HFFc6 (cell line): Measurements from ENCODE around the gene SSU72. TPM values are rescaled to one million over a fixed set of nuclear protein-coding genes. Genes with fewer than 3 reads are reported as not detected.

ENCODE experiments used
- DNase-seq: peaks from one replicate; pipeline ENCODE4 v3.0.0-alpha.2; 2018
- H3K27ac Mint-ChIP-seq: 2 replicates; pipeline ENCODE4 v1.8.0; 2020; ENCODE audit warnings: mild to moderate bottlenecking, mixed read lengths
- H3K27me3 Mint-ChIP-seq: 2 replicates; pipeline ENCODE4 v1.8.0; 2021; ENCODE audit warnings: mild to moderate bottlenecking, moderate library complexity, mixed read lengths; ENCODE audit not compliant: insufficient read depth
- H3K36me3 Mint-ChIP-seq: 2 replicates; pipeline ENCODE4 v1.8.0; 2021; ENCODE audit warnings: low read depth, mixed read lengths
- H3K4me1 Mint-ChIP-seq: 2 replicates; pipeline ENCODE4 v1.8.0; 2020; ENCODE audit warnings: low read depth, mixed read lengths
- H3K4me3 Mint-ChIP-seq: 2 replicates; pipeline ENCODE4 v1.8.0; 2020; ENCODE audit warnings: mild to moderate bottlenecking, moderate library complexity, mixed read lengths
- H3K9me3 Mint-ChIP-seq: 2 replicates; pipeline ENCODE4 v1.8.0; 2020; ENCODE audit warnings: mild to moderate bottlenecking, mixed read lengths
- total RNA-seq, 6 experiments: library from RNA; stranded (reverse); fragmentation: NEBNext Ultra II Directional; extraction: Animal tissue kit (Norgen Biotek cat#: 25700); gene quantifications; 2 replicates in 1 of 6; 3 replicates in 5 of 6; pipeline ENCODE4 v1.2.3, GENCODE V29; 2021
- TF ChIP-seq, protein P1 (sequence below): fragments of 200-600 bp; sonication (generic); IDR thresholded peaks from 2 replicates; pipeline ENCODE4 v1.5.0; 2021; ENCODE audit warnings: antibody characterized with exemption, mild to moderate bottlenecking

SSU72 gene
- total RNA-seq, 6 experiments from 2014 or later, result 132 to 156 (median 137) TPM

DNA sequence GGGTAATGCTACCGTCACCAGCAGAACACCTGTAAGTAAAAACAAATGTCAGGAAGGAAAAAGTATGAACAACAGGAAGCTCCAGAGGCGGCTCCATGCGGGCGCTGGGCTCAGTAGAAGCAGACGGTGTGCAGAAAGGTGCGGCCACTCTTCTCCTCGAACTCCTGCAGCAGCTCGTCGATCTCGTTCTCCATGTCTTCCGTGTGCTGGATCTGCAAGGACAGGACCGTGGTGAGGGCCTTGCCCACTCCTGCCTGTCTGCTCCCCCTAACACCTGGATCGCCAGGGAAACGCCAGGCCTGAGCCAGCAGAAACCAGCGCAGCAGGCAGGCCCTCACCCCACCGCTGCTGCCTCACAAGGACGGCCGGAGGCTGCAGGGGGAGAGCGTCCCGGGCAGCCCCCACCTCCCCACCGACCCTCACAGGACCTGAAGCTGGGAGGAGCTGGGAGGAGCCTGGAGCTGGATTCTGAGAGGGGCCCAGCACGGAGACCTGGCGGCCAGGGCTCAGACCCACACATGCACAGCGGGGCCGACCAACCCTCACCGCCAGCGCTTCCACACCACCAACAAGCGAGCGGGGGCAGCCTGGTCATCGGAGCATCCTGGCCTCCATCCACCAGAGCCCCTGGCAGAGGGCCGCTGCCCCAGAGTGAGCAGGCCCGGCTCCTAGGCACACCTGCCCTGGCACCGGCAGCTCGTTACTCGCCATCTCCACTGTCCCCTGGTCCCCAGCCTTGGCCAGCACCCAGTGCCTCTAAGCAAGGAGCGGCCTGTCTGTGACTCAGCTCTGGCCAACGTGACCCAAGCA, 32.5 kb downstream of the SSU72 start:
- DNase-seq, result no peak
- Mint-ChIP-seq H3K27ac (no peak overlapping the region), H3K9me3 (no peaks in the 10 kb centered on the region), H3K4me3 (peak overlapping the region; percentile 53; the same call in 1 of the 2 replicates), H3K4me1 (peaks cover 5% of the 10 kb centered on the region; the same call in 1 of the 2 replicates), H3K27me3 (peaks cover 5% of the 10 kb centered on the region; the same call in 1 of the 2 replicates), H3K36me3 (peaks cover 11% of the 10 kb centered on the region; the same call in 1 of the 2 replicates)
- TF ChIP-seq, protein P1, sequence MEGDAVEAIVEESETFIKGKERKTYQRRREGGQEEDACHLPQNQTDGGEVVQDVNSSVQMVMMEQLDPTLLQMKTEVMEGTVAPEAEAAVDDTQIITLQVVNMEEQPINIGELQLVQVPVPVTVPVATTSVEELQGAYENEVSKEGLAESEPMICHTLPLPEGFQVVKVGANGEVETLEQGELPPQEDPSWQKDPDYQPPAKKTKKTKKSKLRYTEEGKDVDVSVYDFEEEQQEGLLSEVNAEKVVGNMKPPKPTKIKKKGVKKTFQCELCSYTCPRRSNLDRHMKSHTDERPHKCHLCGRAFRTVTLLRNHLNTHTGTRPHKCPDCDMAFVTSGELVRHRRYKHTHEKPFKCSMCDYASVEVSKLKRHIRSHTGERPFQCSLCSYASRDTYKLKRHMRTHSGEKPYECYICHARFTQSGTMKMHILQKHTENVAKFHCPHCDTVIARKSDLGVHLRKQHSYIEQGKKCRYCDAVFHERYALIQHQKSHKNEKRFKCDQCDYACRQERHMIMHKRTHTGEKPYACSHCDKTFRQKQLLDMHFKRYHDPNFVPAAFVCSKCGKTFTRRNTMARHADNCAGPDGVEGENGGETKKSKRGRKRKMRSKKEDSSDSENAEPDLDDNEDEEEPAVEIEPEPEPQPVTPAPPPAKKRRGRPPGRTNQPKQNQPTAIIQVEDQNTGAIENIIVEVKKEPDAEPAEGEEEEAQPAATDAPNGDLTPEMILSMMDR, result no peak

DNA sequence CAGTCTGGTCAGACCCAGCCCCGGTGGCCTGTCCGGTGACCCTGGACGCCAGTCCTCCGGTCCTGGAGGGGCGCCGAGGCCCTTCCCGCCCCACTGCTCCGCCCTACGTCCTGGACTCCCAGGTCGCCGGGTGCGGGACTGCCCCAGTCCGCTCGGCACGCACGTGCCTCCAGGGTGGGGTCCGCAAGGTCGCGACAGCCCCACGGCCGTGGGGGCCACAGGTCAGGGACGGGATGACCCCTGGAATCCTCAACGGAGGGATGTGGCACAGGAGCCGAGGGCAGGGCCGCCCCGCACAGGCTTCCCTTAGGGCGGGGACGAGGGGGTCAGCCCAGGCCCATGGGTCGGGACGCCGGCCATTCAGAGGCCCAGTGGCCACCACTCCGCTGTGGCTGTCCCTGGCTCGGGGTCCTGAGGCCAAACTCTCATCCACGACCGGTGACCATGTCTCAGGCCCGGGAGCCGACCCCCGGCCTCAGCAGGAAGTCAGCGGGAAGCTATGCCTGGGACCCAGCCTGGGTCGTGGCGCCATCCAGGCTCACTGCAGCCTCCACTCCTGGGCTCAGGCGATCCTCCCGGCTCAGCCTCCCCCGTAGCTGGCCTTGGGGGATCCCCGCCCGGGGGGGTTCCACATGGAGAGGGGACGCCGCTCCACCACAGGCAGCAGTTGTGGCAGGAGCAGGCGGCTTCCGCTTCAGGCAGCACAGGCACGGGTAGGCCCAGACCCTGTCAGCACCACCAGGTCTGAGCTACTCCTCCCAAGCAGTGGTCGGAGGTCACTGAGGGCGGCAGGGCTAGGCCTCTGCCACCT, 33.6 kb downstream of the SSU72 start:
- Mint-ChIP-seq H3K27me3 (peaks cover 13% of the 10 kb centered on the region; the same call in 1 of the 2 replicates), H3K36me3 (peaks cover 11% of the 10 kb centered on the region; the same call in 1 of the 2 replicates), H3K27ac (no peak overlapping the region; the same call in 1 of the 2 replicates), H3K9me3 (no peaks in the 10 kb centered on the region), H3K4me1 (peaks cover 5% of the 10 kb centered on the region; the same call in 1 of the 2 replicates), H3K4me3 (peak overlapping the region; percentile 53; the same call in 1 of the 2 replicates)
- DNase-seq, result no peak
- TF ChIP-seq, protein P1, result no peak

DNA sequence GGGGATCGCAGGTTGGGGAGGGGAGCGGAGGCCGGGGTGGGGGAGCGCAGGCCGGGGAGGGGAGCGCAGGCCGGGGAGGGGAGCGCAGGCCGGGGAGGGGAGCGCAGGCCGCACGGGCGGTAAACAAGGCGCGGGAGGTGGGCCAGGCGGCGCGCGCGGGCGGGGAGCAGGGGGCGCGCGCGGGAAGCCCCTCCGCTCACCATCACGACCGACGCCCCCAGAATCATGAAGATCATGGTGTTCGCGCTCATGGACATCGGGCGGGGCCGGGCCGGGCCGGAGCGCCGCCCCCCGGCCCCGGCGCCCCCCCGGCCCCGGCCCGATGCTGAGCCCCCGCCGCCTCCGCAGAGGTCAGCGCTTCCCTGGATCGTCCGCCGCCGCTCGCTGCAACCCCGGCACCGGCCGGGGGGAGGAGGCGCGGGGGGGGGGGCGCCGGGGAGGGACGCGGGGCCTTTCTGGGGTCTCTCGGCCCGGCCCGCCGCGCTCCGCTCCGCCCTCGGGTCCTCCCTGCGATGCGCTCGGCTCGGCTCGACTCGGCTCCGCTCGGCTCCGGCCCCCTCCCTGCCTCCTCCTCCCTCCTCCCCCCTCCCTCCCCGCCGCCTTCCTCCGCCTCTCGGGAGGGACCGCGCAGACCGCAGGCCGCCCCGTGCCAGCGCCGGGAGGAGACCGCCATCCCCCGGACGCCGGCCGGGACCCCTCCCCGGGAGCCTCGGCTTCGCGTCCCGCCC, 34.4 kb downstream of the SSU72 start, which contains the start of gene TMEM240:
Gene TMEM240, minus strand, starts transcription at position 535 of the 728 bp plus-strand sequence. Its CDS starts 278 bp downstream, at position 257.
- Mint-ChIP-seq H3K4me3 (peak within 1 kb of the TSS; percentile 73), H3K9me3 (no peaks in the 10 kb centered on the region), H3K4me1 (peaks cover under 1% of the 10 kb centered on the region; the same call in 1 of the 2 replicates), H3K27me3 (peaks cover 13% of the 10 kb centered on the region; the same call in 1 of the 2 replicates), H3K36me3 (peaks cover 11% of the 10 kb centered on the region; the same call in 1 of the 2 replicates), H3K27ac (no peak within 1 kb of the TSS; the same call in 1 of the 2 replicates)
- TF ChIP-seq, protein P1, result no peak
- peak; percentile 56 for DNase-seq

DNA sequence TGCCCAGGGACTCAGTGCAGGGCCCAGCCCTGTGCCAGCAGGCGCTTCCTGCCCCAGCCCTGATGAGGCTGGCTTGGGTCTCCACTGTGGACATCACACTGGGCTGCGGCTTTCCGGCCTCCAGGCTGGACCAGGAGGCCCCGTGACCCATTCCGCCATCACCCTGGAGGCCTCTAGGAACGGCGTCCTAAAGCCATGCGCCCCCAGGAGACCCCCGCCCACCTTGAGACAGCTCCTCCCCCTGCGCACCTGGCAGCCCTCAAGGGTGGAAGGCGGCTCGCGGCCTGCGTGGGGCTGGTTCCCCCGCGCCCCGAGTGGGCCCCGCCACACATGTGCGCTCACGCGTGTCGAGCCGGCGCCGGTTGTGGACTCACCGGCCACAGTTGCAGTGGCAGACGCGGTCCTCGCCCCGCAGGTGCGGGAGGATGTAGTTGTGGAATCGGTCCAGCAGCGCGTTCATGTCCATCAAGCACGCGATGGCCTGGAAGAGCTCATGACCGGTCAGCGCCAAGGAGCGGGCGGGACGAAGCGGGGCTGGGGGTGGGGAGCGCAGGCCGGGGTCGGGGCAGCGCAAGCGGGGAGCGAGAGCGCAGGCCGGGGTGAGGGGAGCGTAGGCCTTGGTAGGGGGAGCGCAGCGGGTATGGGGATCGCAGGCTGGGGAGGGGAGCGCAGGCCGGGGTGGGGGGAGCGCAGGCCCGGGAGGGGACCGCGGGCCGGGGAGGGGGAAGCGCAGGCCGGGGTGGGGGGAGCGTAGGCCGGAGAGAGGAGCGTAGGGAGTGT, 35.2 kb downstream of the SSU72 start:
- H3K27ac Mint-ChIP-seq, result no peak overlapping the region

More for the DNA sequence above, 35.2 kb downstream of the SSU72 start:
- Mint-ChIP-seq H3K9me3 (no peaks in the 10 kb centered on the region), H3K36me3 (peaks cover 11% of the 10 kb centered on the region; the same call in 1 of the 2 replicates), H3K27me3 (peaks cover 13% of the 10 kb centered on the region; the same call in 1 of the 2 replicates), H3K4me1 (no peaks in the 10 kb centered on the region), H3K4me3 (peak overlapping the region; percentile 73)
- no peak for DNase-seq
- TF ChIP-seq, protein P1, result no peak
